ENCODE measurements around the gene GALNT9. TPM values are rescaled to one million over a fixed set of nuclear protein-coding genes. Genes with fewer than 3 reads are reported as not detected.

Gene GALNT9
- polyA plus RNA-seq, 1 donor from 2014 or later = 13.5 TPM

DNA sequence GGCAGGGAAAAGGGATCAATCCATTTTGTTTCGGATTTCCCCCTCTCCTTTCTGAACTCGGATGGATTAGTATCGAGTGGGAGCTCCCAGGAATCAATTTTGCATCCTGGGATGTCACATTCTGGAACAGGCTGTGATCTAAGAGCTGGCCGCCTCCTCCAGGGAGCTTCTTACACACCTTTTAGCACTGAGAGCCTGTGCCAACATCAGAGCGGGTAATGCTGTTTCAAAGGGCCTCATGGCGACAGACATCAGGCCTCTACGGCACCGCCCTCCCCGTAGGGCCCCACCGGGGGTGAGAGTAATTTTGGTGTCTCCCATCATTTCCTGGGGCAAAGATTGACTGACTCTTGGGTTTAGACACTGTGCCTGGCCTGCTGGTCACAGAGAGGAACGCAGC is 2.7 kb downstream of the GALNT9 start:
- Histone ChIP-seq H3K9me3 (ENCODE audit: low read length) (no peaks in the 10 kb centered on the region), H3K27me3 (ENCODE audit: insufficient read depth, low read depth, low read length) (peaks cover 37% of the 10 kb centered on the region), H3K4me2 (ENCODE audit: low read length) (no peak overlapping the region), H3K9ac (ENCODE audit: low read length) (no peak overlapping the region), H3K4me3 (ENCODE audit: low read length) (no peak overlapping the region), H3K9me2 (ENCODE audit: insufficient read depth, low read length) (no peaks in the 10 kb centered on the region), H3K36me3 (ENCODE audit: insufficient read depth, low read length) (no peaks in the 10 kb centered on the region), H4K20me1 (ENCODE audit: insufficient read depth) (no peaks in the 10 kb centered on the region), H2AFZ (ENCODE audit: low read depth, low read length) (no peak overlapping the region), H3K27ac (ENCODE audit: low read length) (no peak overlapping the region), H3K79me2 (replicated peaks; ENCODE audit: insufficient read depth, low read length) (no peaks in the 10 kb centered on the region), H3F3A (ENCODE audit: insufficient read depth, low read length, poor library complexity, severe bottlenecking) (no peaks in the 10 kb centered on the region)
- TF ChIP-seq CTCF (IDR thresholded peaks at IDR 0.05; ENCODE audit: poor library complexity, severe bottlenecking) = no peak
- TF ChIP-seq EP300 (conservative IDR thresholded peaks at IDR 0.05; ENCODE audit: poor library complexity, severe bottlenecking) = no peak
- no peak for TF ChIP-seq SMC3 (conservative IDR thresholded peaks at IDR 0.05; ENCODE audit: poor library complexity)
- TF ChIP-seq POLR2AphosphoS5 (IDR thresholded peaks at IDR 0.05) = no peak
- TF ChIP-seq RAD21 (conservative IDR thresholded peaks at IDR 0.05) = no peak
- no peak for TF ChIP-seq TAF1 (IDR thresholded peaks at IDR 0.05; ENCODE audit: low read depth)
- TF ChIP-seq, protein P1, sequence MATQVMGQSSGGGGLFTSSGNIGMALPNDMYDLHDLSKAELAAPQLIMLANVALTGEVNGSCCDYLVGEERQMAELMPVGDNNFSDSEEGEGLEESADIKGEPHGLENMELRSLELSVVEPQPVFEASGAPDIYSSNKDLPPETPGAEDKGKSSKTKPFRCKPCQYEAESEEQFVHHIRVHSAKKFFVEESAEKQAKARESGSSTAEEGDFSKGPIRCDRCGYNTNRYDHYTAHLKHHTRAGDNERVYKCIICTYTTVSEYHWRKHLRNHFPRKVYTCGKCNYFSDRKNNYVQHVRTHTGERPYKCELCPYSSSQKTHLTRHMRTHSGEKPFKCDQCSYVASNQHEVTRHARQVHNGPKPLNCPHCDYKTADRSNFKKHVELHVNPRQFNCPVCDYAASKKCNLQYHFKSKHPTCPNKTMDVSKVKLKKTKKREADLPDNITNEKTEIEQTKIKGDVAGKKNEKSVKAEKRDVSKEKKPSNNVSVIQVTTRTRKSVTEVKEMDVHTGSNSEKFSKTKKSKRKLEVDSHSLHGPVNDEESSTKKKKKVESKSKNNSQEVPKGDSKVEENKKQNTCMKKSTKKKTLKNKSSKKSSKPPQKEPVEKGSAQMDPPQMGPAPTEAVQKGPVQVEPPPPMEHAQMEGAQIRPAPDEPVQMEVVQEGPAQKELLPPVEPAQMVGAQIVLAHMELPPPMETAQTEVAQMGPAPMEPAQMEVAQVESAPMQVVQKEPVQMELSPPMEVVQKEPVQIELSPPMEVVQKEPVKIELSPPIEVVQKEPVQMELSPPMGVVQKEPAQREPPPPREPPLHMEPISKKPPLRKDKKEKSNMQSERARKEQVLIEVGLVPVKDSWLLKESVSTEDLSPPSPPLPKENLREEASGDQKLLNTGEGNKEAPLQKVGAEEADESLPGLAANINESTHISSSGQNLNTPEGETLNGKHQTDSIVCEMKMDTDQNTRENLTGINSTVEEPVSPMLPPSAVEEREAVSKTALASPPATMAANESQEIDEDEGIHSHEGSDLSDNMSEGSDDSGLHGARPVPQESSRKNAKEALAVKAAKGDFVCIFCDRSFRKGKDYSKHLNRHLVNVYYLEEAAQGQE (IDR thresholded peaks at IDR 0.05; ENCODE audit: borderline replicate concordance) = no peak
- TF ChIP-seq MXI1 (conservative IDR thresholded peaks at IDR 0.05; ENCODE audit: poor library complexity, severe bottlenecking) = no peak
- no peak for TF ChIP-seq EZH2 (IDR thresholded peaks at IDR 0.05; ENCODE audit: borderline replicate concordance, insufficient read depth, low read length, poor library complexity, severe bottlenecking)

DNA sequence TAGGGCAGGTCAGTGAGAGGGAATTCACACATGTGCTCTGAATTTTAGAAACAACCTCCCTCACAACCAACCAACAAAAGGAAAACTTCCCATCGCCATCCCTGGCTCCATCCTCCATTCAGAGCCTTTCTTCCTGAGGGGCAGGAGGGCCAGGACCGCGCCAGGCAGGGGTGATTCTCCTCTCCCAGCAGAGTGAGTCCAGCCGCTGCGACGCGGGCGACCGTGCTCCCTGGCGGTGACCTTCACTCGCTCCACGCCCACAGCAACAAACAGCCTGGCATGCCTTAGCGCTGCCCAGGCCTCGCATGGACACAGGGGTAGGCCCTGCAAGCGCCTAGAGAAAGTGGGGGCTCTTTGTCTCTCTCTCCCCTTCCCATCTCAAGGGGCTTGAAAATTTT is 3.7 kb downstream of the GALNT9 start:
- H2AFZ ChIP-seq (ENCODE audit: low read depth, low read length) = no peak overlapping the region
- no peaks in the 10 kb centered on the region for H4K20me1 ChIP-seq (ENCODE audit: insufficient read depth)
- H3K27ac ChIP-seq (ENCODE audit: low read length) = no peak overlapping the region
- TF ChIP-seq POLR2AphosphoS5 (IDR thresholded peaks at IDR 0.05) = no peak
- TF ChIP-seq SMC3 (conservative IDR thresholded peaks at IDR 0.05; ENCODE audit: poor library complexity) = no peak
- no peak for TF ChIP-seq RAD21 (conservative IDR thresholded peaks at IDR 0.05)
- TF ChIP-seq MXI1 (conservative IDR thresholded peaks at IDR 0.05; ENCODE audit: poor library complexity, severe bottlenecking) = no peak
- TF ChIP-seq, protein P1 (IDR thresholded peaks at IDR 0.05; ENCODE audit: borderline replicate concordance) = no peak
- TF ChIP-seq EP300 (conservative IDR thresholded peaks at IDR 0.05; ENCODE audit: poor library complexity, severe bottlenecking) = no peak
- no peak for TF ChIP-seq CTCF (IDR thresholded peaks at IDR 0.05; ENCODE audit: poor library complexity, severe bottlenecking)
- no peaks in the 10 kb centered on the region for H3K36me3 ChIP-seq (ENCODE audit: insufficient read depth, low read length)
- H3K79me2 ChIP-seq (replicated peaks; ENCODE audit: insufficient read depth, low read length) = no peaks in the 10 kb centered on the region
- no peaks in the 10 kb centered on the region for H3K9me3 ChIP-seq (ENCODE audit: low read length)
- peaks cover 33% of the 10 kb centered on the region for H3K27me3 ChIP-seq (ENCODE audit: insufficient read depth, low read depth, low read length)
- no peak overlapping the region for H3K9ac ChIP-seq (ENCODE audit: low read length)
- no peak overlapping the region for H3K4me2 ChIP-seq (ENCODE audit: low read length)
- no peaks in the 10 kb centered on the region for H3F3A ChIP-seq (ENCODE audit: insufficient read depth, low read length, poor library complexity, severe bottlenecking)
- H3K4me3 ChIP-seq (ENCODE audit: low read length) = no peak overlapping the region
- H3K9me2 ChIP-seq (ENCODE audit: insufficient read depth, low read length) = no peaks in the 10 kb centered on the region
